Upper lobe of right lung (tissue), 1 donor: ENCODE data around the gene UPK3B. TPM values are rescaled to one million over a fixed set of nuclear protein-coding genes. Genes with fewer than 3 reads are reported as not detected.
"Not testable (repeated sequence)": the region's sequence is repeated elsewhere in the genome, so short reads cannot be mapped to it uniquely, and the experiment has no call there.

Experiments used
- ATAC-seq: fragments of 200-7000 bp; cut with Tn5 transposase; one replicate; pipeline ENCODE4 v1.9.1; 2020; ENCODE audit warnings: mild to moderate bottlenecking, moderate library complexity
- DNase-seq: peaks from one replicate; pipeline ENCODE4 v3.0.0-alpha.2; 2020
- H3K27ac ChIP-seq: fragments of 200-600 bp; one replicate; pipeline ENCODE4 v1.8.0; 2022
- H3K27me3 ChIP-seq: fragments of 200-600 bp; one replicate; pipeline ENCODE4 v1.8.0; 2022; ENCODE audit warnings: mild to moderate bottlenecking
- H3K36me3 ChIP-seq: fragments of 200-600 bp; one replicate; pipeline ENCODE4 v1.8.0; 2022
- H3K4me1 ChIP-seq: fragments of 200-600 bp; one replicate; pipeline ENCODE4 v1.8.0; 2022
- H3K4me3 ChIP-seq: fragments of 200-600 bp; one replicate; pipeline ENCODE4 v1.8.0; 2022; ENCODE audit warnings: mild to moderate bottlenecking
- H3K9me3 ChIP-seq: fragments of 200-600 bp; one replicate; pipeline ENCODE4 v1.8.0; 2022
- intact Hi-C: fragments of 100-400 bp; cut with DNase I; formaldehyde crosslinking; loops from one replicate; pipeline ENCODE4 v1.11.0; 2022
- total RNA-seq: library from RNA; stranded (reverse); fragmentation: NEBNext Ultra II Directional; extraction: Animal tissue kit (Norgen Biotek cat#: 25700); gene quantifications from one replicate; pipeline ENCODE4 v1.2.1, GENCODE V29; 2021
- donor health status: DM: no; HTN: yes; CAD: no; lungs with severe emphysema.

Gene UPK3B
- total RNA-seq, 1 donor from 2014 or later = 25.2 TPM

GRCh38 chr7:76565001-76565400 lies 54.6 kb downstream of the UPK3B start:
- H3K4me1 ChIP-seq, DNase-seq, H3K27ac ChIP-seq, H3K36me3 ChIP-seq, intact Hi-C loops, H3K9me3 ChIP-seq, H3K27me3 ChIP-seq, H3K4me3 ChIP-seq, ATAC-seq: not testable (repeated sequence)

Other genes starting within 250 kb of the UPK3B start
- 494 TPM for gene HSPB1, start 207.9 kb upstream of the UPK3B start, total RNA-seq
- 102 TPM for gene YWHAG, start 151.6 kb upstream of the UPK3B start, total RNA-seq
- 1.1 TPM for gene SSC4D, start 100.9 kb upstream of the UPK3B start, total RNA-seq
- 0.84 TPM for gene ZP3, start 85.6 kb upstream of the UPK3B start, total RNA-seq
- gene DTX2, start 48.8 kb upstream of the UPK3B start, total RNA-seq = 25.6 TPM
- 0.90 TPM for gene SPDYE16, start 32.7 kb downstream of the UPK3B start, total RNA-seq
- gene POMZP3, start 116.7 kb downstream of the UPK3B start, total RNA-seq = 12.0 TPM